NT2/D1 (cell line): ENCODE results near the gene DHPS.
"Not testable (repeated sequence)": the region's sequence is repeated elsewhere in the genome, so short reads cannot be mapped to it uniquely, and the experiment has no call there.

Source experiments
- SUZ12 ChIP-seq: IDR thresholded peaks from 2 replicates; pipeline ENCODE4 v1.6.1; 2011; ENCODE audit not compliant: insufficient read length, insufficient read depth; ENCODE audit errors: extremely low read depth
- YY1 ChIP-seq: IDR thresholded peaks from 2 replicates; pipeline ENCODE4 v1.6.1; 2011; ENCODE audit not compliant: insufficient read length, insufficient read depth
- ZNF274 ChIP-seq: IDR thresholded peaks from 2 replicates; pipeline ENCODE4 v1.6.1; 2011; ENCODE audit warnings: mild to moderate bottlenecking, low read depth, low read length

- TF ChIP-seq YY1, ZNF274, SUZ12: not testable (repeated sequence)
Measured at GRCh38 chr19:12713304-12713703, 31.6 kb upstream of the DHPS start.
